ENCODE data around the gene VPS13A. TPM values are rescaled to one million over a fixed set of nuclear protein-coding genes. Genes with fewer than 3 reads are reported as not detected.

VPS13A gene
- total and polyA plus RNA-seq, 9 of the 15 experiments (the other 6 are each of a cell fraction or from before 2014, with no cell fraction given) = 5.6 to 29.9 (median 14.7) TPM

DNA sequence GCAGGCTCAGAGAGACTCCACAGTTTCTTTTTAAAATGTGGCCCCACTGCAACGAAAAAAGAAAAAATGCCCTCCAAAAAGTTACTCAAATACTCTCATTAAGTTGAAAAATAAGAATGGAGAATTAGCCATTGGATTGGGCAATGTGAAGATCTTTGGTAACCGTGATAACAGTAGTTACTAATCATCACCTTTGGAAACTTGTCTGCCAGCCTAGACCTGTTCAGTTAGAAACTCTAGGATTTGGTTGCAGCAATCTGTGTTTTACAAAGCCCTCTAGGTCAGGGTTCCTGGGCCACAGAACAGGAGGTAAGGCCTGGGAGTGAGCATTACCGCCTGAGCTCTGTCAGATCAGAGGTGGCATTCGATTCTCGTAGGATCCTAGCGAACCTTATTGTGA, 34.2 kb downstream of the VPS13A start:
- in situ Hi-C loops (cut with MboI) = no loop called here
- Histone ChIP-seq H3K9me1 (ENCODE audit: control insufficient read depth, insufficient read depth, low read length) (no peaks in the 10 kb centered on the region), H3K79me2 (ENCODE audit: control insufficient read depth, insufficient read depth, low read length) (no peaks in the 10 kb centered on the region), H4K20me1 (replicated peaks; ENCODE audit: control insufficient read depth, insufficient read depth, low read length) (no peaks in the 10 kb centered on the region; the same call in 1 of the 2 replicates), H3K9me3 (replicated peaks; ENCODE audit: control insufficient read depth, insufficient read depth, low read depth, low read length) (no peaks in the 10 kb centered on the region), H3K9ac (ENCODE audit: insufficient read depth in 1 of 2, low read depth in 2 of 2, low read length in 2 of 2) (no peak overlapping the region), H3K4me2 (ENCODE audit: insufficient read depth, low read length) (no peak overlapping the region), H3K4me1 (replicated peaks in 1 of 2; ENCODE audit: control insufficient read depth in 2 of 2, insufficient read depth in 2 of 2, low read length in 2 of 2) (no peaks in the 10 kb centered on the region), H3K27ac (ENCODE audit: extremely low read depth, low read depth, low read length) (no peak overlapping the region), H3K27me3 (ENCODE audit: control insufficient read depth in 2 of 2, insufficient read depth in 2 of 2, low read length in 2 of 2) (no peaks in the 10 kb centered on the region), H2AFZ (ENCODE audit: low read depth, low read length) (no peak overlapping the region), H3K4me3 (no peak overlapping the region), H3K36me3 (ENCODE audit: control insufficient read depth, insufficient read depth, low read length) (peaks cover 19% of the 10 kb centered on the region; the same call in 2 of the 3 replicates)
- FAIRE-seq (no peak), ATAC-seq (no peak), DNase-seq (ENCODE audit: extremely low read depth in 1 of 4, low spot score in 3 of 4) (no peak)
- POLR2A ChIA-PET = no interaction called here
- no peak for TF ChIP-seq SMARCA4 (IDR thresholded peaks at IDR 0.05)
- no peak for TF ChIP-seq TARDBP (IDR thresholded peaks at IDR 0.05)
- TF ChIP-seq, protein P1, sequence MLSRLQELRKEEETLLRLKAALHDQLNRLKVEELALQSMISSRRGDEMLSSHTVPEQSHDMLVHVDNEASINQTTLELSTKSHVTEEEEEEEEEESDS (CRISPR knock-in tag; IDR thresholded peaks at IDR 0.05) = no peak
- no peak for TF ChIP-seq ZNF449 (CRISPR knock-in tag; IDR thresholded peaks at IDR 0.05)
- TF ChIP-seq, protein P2, sequence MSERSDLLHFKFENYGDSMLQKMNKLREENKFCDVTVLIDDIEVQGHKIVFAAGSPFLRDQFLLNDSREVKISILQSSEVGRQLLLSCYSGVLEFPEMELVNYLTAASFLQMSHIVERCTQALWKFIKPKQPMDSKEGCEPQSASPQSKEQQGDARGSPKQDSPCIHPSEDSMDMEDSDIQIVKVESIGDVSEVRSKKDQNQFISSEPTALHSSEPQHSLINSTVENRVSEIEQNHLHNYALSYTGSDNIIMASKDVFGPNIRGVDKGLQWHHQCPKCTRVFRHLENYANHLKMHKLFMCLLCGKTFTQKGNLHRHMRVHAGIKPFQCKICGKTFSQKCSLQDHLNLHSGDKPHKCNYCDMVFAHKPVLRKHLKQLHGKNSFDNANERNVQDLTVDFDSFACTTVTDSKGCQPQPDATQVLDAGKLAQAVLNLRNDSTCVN (CRISPR knock-in tag; IDR thresholded peaks at IDR 0.05) = no peak
- TF ChIP-seq NR2F6 (CRISPR knock-in tag; IDR thresholded peaks at IDR 0.05) = no peak
- no peak for TF ChIP-seq CHD2 (IDR thresholded peaks at IDR 0.05; ENCODE audit: low read depth, low read length)
- TF ChIP-seq ZNF239 (CRISPR knock-in tag; IDR thresholded peaks at IDR 0.05) = no peak
- no peak for TF ChIP-seq FOXP4 (CRISPR knock-in tag; IDR thresholded peaks at IDR 0.05; ENCODE audit: borderline replicate concordance)
- no peak for TF ChIP-seq ZBTB5 (IDR thresholded peaks at IDR 0.05)
- no peak for TF ChIP-seq ETS2 (tag; IDR thresholded peaks at IDR 0.05; ENCODE audit: borderline replicate concordance, poor library complexity, severe bottlenecking)
- TF ChIP-seq HDAC3 (IDR thresholded peaks at IDR 0.05; ENCODE audit: borderline replicate concordance, partially characterized antibody) = no peak
- TF ChIP-seq POLR2H (tag; IDR thresholded peaks at IDR 0.05; ENCODE audit: low read depth) = no peak
- TF ChIP-seq ZNF655 (CRISPR knock-in tag; IDR thresholded peaks at IDR 0.05) = no peak
- no peak for TF ChIP-seq GTF2F1 (IDR thresholded peaks at IDR 0.05; ENCODE audit: low read depth, low read length)
- no peak for TF ChIP-seq ZNF232 (CRISPR knock-in tag; IDR thresholded peaks at IDR 0.05)
- 87% methylated on average over 6 of the region's 6 CpGs for WGBS (ENCODE audit: insufficient coverage, low coverage, missing lambda C conversion rate)
- CTCF ChIA-PET (ENCODE audit: low intra/inter-chr PET ratio) = no interaction called here
- intact Hi-C loops (cut with micrococcal nuclease) = no loop called here
- BruUV-seq (replicated peaks) = no TSS peak

Measured in K562 (cell line).